NCI-H2107 treated with DMSO at 0.1 percent for 48 hours (cell line): Measurements from ENCODE around the gene ABRACL.

ENCODE experiments used
- DNase-seq: peaks from one replicate; lab custom pipeline; 2025; ENCODE audit not compliant: unreplicated experiment; lab: John Stamatoyannopoulos, UW

ABRACL gene

DNA sequence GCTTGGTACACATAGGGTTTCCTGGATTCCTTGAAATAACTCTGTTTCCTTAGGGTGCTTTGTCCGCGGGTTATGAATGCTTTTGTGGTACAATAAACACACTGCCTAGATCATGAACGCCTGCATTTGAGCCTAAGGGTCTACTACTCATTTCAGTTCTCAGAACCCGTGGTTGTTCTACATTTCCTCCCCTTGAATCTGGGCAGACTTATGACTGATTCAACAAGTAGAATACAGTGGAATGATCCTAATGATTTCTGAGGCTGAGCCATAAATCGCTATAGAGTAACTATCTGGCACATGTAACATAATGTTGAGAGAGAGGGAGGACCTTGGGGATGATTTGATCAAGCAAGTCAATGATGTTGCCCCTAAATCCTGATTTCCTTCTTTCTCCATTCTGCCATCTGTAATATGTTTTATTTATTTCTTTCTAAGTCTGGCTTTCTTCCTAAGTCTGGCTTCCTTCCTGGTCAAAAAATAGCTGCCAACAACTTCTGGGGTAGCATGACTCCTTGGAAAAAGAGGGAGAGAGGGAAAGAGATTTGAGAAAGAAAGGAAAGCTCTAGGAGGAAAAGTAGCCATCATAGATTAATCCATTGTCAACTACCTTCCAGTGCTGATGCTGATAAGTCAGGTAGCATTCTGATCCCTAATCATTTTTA is 23.0 kb downstream of the ABRACL start:
- DNase-seq = no peak

- no peak for DNase-seq
Measured at GRCh38 chr6:139053382-139053781, 24.8 kb downstream of the ABRACL start.

DNA sequence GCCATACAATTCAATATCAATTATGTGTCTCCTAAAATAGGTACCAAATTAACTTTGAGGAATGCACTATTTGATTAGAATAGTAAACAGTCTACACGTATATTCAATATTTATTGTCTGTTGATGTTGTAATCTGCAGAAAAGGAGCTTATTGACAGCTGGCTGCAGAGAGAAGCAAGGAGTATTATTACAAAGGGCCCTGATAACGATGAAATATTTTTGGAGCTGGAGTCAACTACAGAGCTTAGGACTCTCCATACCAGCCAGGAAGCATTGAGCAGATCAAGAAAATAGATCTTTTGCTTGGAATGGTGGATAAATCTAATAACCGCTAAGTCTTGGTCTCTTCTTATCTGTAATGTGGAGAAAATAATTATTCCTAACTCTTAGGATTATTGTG is 25.5 kb downstream of the ABRACL start:
- DNase-seq = no peak

GRCh38 chr6:139055709-139056108 is 27.2 kb downstream of the ABRACL start:
- no peak for DNase-seq

GRCh38 chr6:139058029-139058428 is 29.5 kb downstream of the ABRACL start:
- no peak for DNase-seq

DNA sequence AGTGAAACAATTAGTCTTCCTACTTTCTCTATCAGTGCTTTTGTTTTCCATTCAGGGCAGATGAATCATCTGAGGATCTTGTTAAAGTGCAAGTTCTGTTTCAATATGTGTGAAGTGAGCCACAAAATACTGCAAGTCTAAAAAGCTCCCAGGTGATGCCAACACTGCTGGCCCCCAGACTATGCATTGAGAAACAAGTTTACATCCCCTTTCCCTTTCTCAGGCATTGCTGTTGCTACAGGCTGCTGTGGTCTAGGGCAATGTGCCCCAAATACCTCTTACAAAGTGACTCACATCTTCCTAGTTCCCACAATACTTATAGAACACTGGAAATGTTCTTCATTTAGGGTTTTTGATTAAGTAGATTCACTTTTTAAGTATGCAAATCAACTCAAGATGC is 31.8 kb downstream of the ABRACL start:
- no peak for DNase-seq

GRCh38 chr6:139062932-139063646 is 34.5 kb downstream of the ABRACL start:
- DNase-seq = no peak

DNA sequence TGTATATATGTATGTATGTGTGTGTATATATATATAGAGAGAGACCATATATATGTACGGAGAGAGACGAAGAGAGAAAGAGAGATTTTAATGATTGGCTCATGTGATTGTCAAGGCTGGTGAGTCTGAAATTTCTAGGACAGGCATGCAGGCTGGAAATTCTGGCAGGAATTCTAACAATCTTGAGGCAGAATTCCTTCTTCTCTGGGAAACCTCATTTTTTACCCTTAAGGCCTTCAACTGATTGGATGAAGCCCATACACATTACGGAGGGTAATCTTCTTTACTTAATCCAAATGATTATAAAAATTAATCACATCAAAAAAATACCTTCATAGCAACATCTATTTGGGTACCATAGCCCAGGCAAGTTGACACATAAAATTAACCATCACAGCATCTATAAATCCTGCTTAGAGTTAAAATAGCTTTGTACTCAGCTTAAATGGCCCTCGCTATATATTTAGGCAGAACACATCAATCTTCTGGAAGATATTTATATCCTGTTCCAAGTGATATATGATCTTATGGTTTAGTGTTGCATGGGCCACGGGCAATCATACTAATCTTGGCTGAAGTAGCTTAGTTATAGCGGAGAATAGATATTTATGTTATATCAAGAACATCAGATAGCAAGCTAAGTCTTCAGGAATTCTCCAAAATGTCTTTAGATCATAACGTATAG is 36.6 kb downstream of the ABRACL start:
- DNase-seq = no peak

- DNase-seq = no peak
Measured at GRCh38 chr6:139066080-139066479, 37.5 kb downstream of the ABRACL start.

DNA sequence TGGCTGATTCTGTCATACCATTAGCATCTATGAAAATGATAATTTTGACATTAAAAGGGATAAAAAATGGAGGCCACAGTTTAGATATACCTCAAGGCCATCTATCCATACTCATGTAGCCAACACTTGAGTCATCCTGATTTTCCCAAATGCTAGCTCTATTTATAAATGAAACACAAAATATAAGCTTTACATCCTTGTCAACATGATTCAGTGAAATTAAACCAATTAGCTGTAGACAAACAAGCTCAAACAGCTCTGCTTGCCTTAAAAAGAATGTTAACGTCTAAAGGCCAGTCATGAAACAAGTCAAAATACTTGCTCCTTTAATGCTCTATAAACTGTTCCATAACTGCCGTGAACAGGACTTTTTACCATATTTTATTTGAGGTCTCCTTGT is 40.3 kb downstream of the ABRACL start:
- DNase-seq = no peak

DNA sequence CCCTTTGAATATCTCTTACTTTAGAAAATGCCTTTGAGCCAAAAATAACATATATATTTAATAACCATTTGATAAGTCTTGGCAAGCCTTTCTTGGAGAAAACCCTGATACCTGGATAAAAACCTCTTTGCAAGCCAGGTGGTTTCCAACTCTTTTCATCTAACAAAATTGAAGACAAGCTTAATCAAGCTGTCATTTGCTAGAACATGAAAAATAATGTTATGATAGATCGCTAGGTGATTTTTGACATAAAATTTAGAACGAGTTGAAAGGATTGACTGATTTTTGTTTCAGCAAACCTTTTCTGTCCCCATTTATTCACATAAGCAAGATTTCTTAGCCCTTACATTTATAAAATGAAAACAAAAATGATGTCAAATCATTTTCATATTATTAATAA is 44.6 kb downstream of the ABRACL start:
- no peak for DNase-seq

DNA sequence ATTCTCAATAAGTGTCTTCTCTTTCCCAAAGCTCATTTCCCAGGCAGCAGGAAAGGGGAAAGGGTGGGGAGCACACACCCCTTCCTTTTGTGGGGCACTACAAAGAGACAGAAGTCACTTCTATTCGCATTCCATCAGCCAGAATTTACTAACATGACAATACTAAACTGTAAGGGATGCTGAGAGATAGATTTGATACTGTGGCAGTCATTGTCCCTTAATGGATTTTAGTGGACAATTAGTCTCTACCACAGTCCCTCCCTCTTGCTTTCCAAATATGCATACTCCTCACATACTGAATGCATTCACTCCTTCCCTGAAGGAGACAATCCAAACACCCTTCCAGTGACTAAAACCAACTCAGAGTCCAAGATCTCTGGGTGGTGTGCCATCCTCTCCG is 50.5 kb downstream of the ABRACL start:
- DNase-seq = no peak

GRCh38 chr6:139080255-139080920 is 51.8 kb downstream of the ABRACL start:
- DNase-seq = no peak

GRCh38 chr6:139081471-139081870 is 52.9 kb downstream of the ABRACL start:
- DNase-seq = no peak

GRCh38 chr6:139082370-139082769 is 53.8 kb downstream of the ABRACL start:
- no peak for DNase-seq

GRCh38 chr6:139091826-139092225 is 63.3 kb downstream of the ABRACL start:
- DNase-seq = no peak
